Sigmoid colon (tissue), 7 donors: ENCODE measurements around the gene TSSK6. TPM values are rescaled to one million over a fixed set of nuclear protein-coding genes. Genes with fewer than 3 reads are reported as not detected.

Source experiments
- DNase-seq: peaks from one replicate; pipeline ENCODE4 v3.0.0-alpha.2; 2019
- H3K27ac ChIP-seq, 4 donors: fragments of 200-600 bp; sonication (generic); one replicate each; pipeline ENCODE4 v1.5.1; 2016 to 2019; ENCODE audit warnings: mild to moderate bottlenecking in 1 of 4
- H3K27me3 ChIP-seq, 3 donors: fragments of 200-600 bp; sonication (generic); one replicate each; pipeline ENCODE4 v1.5.1; 2019; ENCODE audit warnings: mild to moderate bottlenecking in 1 of 3
- H3K36me3 ChIP-seq, 4 donors: fragments of 200-600 bp; sonication (generic); one replicate each; pipeline ENCODE4 v1.5.1; 2016 to 2019
- H3K4me1 ChIP-seq, 4 donors: fragments of 200-600 bp; sonication (generic); one replicate each; pipeline ENCODE4 v1.5.1; 2017 to 2019
- H3K4me3 ChIP-seq, 4 donors: fragments of 200-600 bp; sonication (generic); one replicate each; pipeline ENCODE4 v1.5.1; 2017 to 2019; ENCODE audit warnings: mild to moderate bottlenecking in 2 of 4, moderate library complexity in 1 of 4
- H3K9me3 ChIP-seq, 4 donors: fragments of 200-600 bp in 3 of 4; sonication (generic) in 3 of 4; one replicate each; pipeline versions ENCODE4 v1.5.1 to v1.6.1; 2013 to 2019
- CTCF ChIP-seq, 4 experiments: fragments of 450-650 bp in 3 of 4; fragments of 200-600 bp in 1 of 4; IDR thresholded peaks; one replicate each; pipeline ENCODE4 v1.5.1; 2016 to 2019; ENCODE audit warnings: antibody characterized with exemption in 4 of 4, mild to moderate bottlenecking in 3 of 4, moderate library complexity in 2 of 4
- EP300 ChIP-seq, 4 donors: sonication (generic); formaldehyde crosslinking; IDR thresholded peaks; one replicate each; pipeline ENCODE4 v1.6.1; 2017; ENCODE audit warnings: antibody characterized with exemption in 4 of 4
- POLR2A ChIP-seq, 2 donors: fragments of 450-650 bp; IDR thresholded peaks; one replicate each; pipeline ENCODE4 v1.6.1; 2016; ENCODE audit warnings: antibody characterized with exemption in 2 of 2, mild to moderate bottlenecking in 2 of 2, moderate library complexity in 2 of 2
- POLR2AphosphoS5 ChIP-seq, 4 donors: sonication (generic); formaldehyde crosslinking; IDR thresholded peaks; one replicate each; pipeline ENCODE4 v1.6.1; 2017; ENCODE audit warnings: antibody characterized with exemption in 4 of 4
- WGBS, 2 donors: extraction: QIAGEN DNeasy Blood & Tissue Kit; methylation state at CpG; one replicate each; pipeline ENCODE4 v1.1.7; 2013; 5-methylcytosine and 5-hydroxymethylcytosine counted together
- intact Hi-C: fragments of 100-400 bp; cut with DNase I; formaldehyde crosslinking; loops from one replicate; pipeline ENCODE4 v1.15.1; 2023
- polyA plus RNA-seq, 3 donors: library from polyadenylated mRNA; stranded (reverse); fragments of 200-250 nt; gene quantifications; one replicate each; pipeline ENCODE4 v1.2.3, GENCODE V29; 2013
- total RNA-seq, 4 donors: library from RNA; depleted of rRNA; stranded (reverse); fragments of >200 nt; gene quantifications; one replicate each; pipeline ENCODE4 v1.1.0, GENCODE V29; 2016
- donor health status: healthy with polysubstance abuse.
- donor health status: Bipolar disorder and iron deficiency.
- donor health status: healthy.

The TSSK6 gene
- total and polyA plus RNA-seq, 7 donors, result 1.2 to 3.3 (median 1.6) TPM

- Histone ChIP-seq H3K36me3 (no peaks in the 10 kb centered on the region), H3K27me3 (peaks cover 27 to 97% (median 59%) of the 10 kb centered on the region in 3 donors), H3K27ac (no peak overlapping the region), H3K4me3 (no peak overlapping the region), H3K4me1 (peaks cover 0 to 10% (median 9%) of the 10 kb centered on the region in 4 donors), H3K9me3 (no peaks in the 10 kb centered on the region)
- DNase-seq, result no peak
- 94% methylated on average over 23 of the region's 23 CpGs for WGBS, 2 donors
- no peak for TF ChIP-seq POLR2AphosphoS5 (IDR thresholded peaks at IDR 0.05)
- no peak for TF ChIP-seq CTCF (IDR thresholded peaks at IDR 0.05)
- no peak for TF ChIP-seq POLR2A (IDR thresholded peaks at IDR 0.05)
- no peak for TF ChIP-seq EP300 (IDR thresholded peaks at IDR 0.05)
- intact Hi-C loops, result no loop called here
Observed at GRCh38 chr19:19545707-19546106, 30.4 kb upstream of the TSSK6 start.

GRCh38 chr19:19544954-19545591 lies 29.7 kb upstream of the TSSK6 start:
- DNase-seq, result no peak
- Histone ChIP-seq H3K27me3 (peaks cover 34 to 97% (median 66%) of the 10 kb centered on the region in 3 donors), H3K4me1 (peaks cover 0 to 17% (median 15%) of the 10 kb centered on the region in 4 donors), H3K4me3 (no peak overlapping the region), H3K27ac (no peak overlapping the region), H3K36me3 (no peaks in the 10 kb centered on the region), H3K9me3 (no peaks in the 10 kb centered on the region)
- WGBS, 2 donors, result 87 to 94% methylated on average over 53 of the region's 53 CpGs
- no peak for TF ChIP-seq CTCF (IDR thresholded peaks at IDR 0.05)
- TF ChIP-seq POLR2A (IDR thresholded peaks at IDR 0.05), result no peak
- TF ChIP-seq EP300 (IDR thresholded peaks at IDR 0.05), result no peak
- no peak for TF ChIP-seq POLR2AphosphoS5 (IDR thresholded peaks at IDR 0.05)
- intact Hi-C loops, result no loop called here

- H3K27ac ChIP-seq, result no peak overlapping the region
- DNase-seq, result no peak
Observed at GRCh38 chr19:19544257-19544953, 29.1 kb upstream of the TSSK6 start.

GRCh38 chr19:19543640-19544039 lies 28.3 kb upstream of the TSSK6 start:
- peaks cover 38 to 97% (median 68%) of the 10 kb centered on the region in 3 donors for H3K27me3 ChIP-seq
- H3K36me3 ChIP-seq, result no peaks in the 10 kb centered on the region
- no peak overlapping the region for H3K27ac ChIP-seq
- no peaks in the 10 kb centered on the region for H3K9me3 ChIP-seq
- intact Hi-C loops, result no loop called here
- WGBS, 2 donors, result 91 to 92% methylated on average over 19 of the region's 19 CpGs
- peak; percentile 57 for DNase-seq
- H3K4me1 ChIP-seq, result peaks cover 0 to 24% (median 21%) of the 10 kb centered on the region in 4 donors
- no peak overlapping the region for H3K4me3 ChIP-seq
- TF ChIP-seq POLR2AphosphoS5 (IDR thresholded peaks at IDR 0.05), result no peak
- no peak for TF ChIP-seq POLR2A (IDR thresholded peaks at IDR 0.05)
- no peak for TF ChIP-seq CTCF (IDR thresholded peaks at IDR 0.05)
- no peak for TF ChIP-seq EP300 (IDR thresholded peaks at IDR 0.05)

More at GRCh38 chr19:19544257-19544953, 29.1 kb upstream of the TSSK6 start:
- Histone ChIP-seq H3K27me3 (peaks cover 38 to 97% (median 68%) of the 10 kb centered on the region in 3 donors), H3K36me3 (no peaks in the 10 kb centered on the region), H3K9me3 (no peaks in the 10 kb centered on the region), H3K4me1 (peaks cover 0 to 20% (median 17%) of the 10 kb centered on the region in 4 donors), H3K4me3 (no peak overlapping the region)
- intact Hi-C loops, result no loop called here
- TF ChIP-seq EP300 (IDR thresholded peaks at IDR 0.05) (no peak), CTCF (IDR thresholded peaks at IDR 0.05) (no peak), POLR2A (IDR thresholded peaks at IDR 0.05) (no peak), POLR2AphosphoS5 (IDR thresholded peaks at IDR 0.05) (no peak)
- WGBS, 2 donors, result 90 to 94% methylated on average over 75 of the region's 75 CpGs
